NK-92 (cell line): ENCODE results near the gene TRIM17.

ENCODE experiments used
- DNase-seq: peaks from one replicate; lab custom pipeline; 2025; ENCODE audit not compliant: unreplicated experiment; lab: John Stamatoyannopoulos, UW

The TRIM17 gene

GRCh38 chr1:228381356-228381755 lies 35.3 kb downstream of the TRIM17 start:
- DNase-seq, result no peak

DNA sequence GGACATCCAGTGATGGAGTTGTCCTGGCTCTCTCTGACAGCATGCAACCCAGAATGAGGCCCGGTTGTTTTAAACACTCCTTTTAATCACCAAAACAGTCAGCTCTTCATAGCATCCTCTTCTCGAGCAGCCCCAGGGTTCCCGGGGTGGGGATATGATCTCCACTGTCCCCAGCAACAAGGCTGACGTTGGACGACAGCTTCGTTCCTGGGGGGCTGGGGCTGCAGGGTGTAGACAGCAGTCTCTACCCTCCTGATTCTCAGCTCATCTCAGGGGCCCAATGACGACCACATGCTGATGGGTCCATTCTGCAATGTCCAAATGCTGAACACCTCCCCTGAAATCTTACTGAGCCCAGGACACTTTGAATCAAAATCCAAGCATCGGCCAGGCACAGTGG lies 37.0 kb downstream of the TRIM17 start:
- DNase-seq, result no peak

- no peak for DNase-seq
These were observed 37.7 kb downstream of the TRIM17 start for GRCh38 chr1:228378873-228379460.

DNA sequence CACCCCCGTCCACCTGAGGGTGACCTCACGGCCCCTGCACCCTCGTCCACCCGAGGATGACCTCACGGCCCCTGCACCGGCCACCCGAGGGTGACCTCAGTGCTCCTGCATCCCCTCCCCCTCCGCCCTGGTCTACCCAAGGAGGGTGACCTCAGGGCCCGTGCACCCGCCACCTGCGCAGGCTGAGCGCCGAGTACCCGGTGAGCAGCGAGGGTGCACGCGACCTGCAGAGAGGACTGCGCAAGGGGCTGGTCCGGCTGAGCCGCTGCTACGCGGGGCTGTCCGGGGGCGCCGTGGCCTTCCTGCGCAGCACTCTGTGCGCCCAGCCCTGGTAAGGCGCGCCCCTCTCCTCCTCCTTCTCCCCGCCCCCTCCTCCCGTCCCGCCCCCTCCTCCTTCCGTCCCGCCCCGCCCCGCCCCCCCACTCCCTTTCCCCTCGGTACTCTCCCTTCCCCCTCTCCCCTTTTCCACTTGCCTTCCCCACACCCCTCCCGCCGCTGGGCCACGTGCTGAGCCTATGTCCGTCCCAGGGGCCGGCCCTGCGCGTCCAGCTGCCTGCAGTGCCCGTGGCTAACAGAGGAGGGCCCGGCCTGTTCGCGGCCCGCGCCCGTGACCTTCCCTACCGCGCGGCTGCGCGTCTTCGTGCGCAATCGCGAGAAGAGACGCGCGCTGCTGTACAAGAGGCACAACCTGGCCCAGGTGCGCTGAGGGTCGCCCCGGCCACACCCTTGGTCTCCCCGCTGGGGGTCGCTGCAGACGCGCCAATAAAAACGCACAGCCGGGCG lies 38.4 kb downstream of the TRIM17 start:
- no peak for DNase-seq

DNA sequence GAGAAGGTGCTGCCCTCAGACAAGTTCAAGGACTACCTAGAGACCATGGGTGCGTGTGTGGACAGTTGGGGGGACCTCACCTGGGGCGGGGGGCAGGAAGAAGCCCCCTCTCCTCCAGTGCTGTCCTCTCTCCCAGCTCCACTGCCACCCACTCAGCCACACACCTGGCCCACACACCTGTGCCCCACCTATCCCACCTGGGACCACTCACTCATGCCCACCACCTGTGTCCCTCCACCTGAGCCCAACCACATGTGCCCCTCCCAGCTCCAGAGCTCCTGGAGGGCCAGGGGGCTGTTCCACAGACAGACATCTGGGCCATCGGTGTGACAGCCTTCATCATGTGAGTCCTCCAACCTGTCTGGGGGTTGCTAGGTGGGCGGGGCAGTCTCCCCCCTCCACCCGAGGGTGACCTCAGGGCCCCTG lies 39.0 kb downstream of the TRIM17 start:
- no peak for DNase-seq

DNA sequence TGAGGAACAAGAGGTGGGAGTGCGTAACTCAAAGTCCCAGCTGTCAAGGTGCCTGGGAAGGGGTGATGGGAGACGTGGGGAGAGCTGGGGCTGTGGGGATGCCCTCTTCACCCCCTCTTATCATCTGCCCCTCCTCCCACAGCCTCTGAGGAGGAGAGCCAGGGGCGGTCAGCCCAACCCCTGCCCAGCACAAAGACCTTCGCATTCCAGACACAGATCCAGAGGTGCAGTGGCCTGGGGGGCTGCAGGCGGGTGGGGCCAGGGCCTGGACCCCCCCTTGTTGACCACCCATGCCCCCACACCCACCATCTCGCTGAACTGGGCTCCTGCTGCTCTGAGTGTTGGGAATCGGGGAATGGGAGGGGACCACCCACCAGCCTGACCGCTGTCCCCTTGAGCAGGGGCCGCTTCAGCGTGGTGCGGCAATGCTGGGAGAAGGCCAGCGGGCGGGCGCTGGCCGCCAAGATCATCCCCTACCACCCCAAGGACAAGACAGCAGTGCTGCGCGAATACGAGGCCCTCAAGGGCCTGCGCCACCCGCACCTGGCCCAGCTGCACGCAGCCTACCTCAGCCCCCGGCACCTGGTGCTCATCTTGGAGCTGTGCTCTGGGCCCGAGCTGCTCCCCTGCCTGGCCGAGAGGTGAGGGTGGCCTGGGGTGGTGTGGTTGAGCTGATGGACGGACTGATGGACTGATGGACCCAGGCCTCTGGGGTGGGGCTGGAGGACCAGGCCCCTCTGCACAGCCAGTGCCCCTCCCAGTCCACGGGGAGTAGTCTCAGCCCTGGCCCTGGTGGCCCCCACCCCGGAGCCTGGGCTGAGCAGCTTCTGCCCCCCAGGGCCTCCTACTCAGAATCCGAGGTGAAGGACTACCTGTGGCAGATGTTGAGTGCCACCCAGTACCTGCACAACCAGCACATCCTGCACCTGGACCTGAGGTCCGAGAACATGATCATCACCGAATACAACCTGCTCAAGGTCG lies 39.7 kb downstream of the TRIM17 start:
- DNase-seq, result no peak

GRCh38 chr1:228376262-228376628 lies 40.4 kb downstream of the TRIM17 start:
- DNase-seq, result no peak

GRCh38 chr1:228375578-228376261 lies 40.9 kb downstream of the TRIM17 start:
- no peak for DNase-seq

- no peak for DNase-seq
These were observed 41.7 kb downstream of the TRIM17 start for GRCh38 chr1:228374711-228375577.

DNA sequence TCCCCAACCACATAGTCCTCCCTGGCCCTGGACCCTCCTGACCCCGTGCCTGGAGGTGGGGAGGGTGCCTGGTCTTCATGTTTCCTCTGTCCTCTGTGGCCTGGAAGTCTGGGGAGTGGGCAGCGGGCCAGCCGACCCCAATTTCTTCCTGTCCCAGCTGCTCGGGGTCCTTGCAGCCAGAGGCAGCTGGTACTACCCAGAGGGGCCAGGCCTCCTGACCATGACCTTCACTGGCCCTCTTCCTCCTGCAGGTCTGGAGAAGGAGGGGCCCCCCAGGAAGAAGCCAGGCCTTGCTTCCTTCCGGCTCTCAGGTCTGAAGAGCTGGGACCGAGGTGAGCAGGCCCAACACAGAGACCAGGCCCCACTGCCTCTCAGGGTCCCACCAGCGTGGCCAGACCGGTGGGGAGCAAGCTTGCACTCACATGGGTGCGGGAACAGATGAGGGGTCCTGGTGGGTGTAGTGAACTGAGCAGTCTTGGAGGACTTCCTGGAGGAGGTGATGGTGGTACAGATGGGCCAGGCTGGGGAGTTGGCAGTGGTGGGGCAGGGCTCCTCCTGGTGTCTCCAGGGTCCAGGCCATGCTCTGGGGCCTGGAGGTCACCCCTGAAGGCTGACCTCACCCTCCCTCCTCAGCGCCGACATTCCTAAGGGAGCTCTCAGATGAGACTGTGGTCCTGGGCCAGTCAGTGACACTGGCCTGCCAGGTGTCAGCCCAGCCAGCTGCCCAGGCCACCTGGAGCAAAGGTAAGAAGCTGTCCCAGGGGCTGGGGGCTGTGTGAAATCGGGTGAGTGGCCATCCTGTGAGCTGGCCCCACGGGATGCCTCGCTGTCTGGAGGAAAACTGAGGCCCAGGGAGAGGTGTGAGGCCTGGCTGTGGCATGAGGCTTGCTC lies 42.7 kb downstream of the TRIM17 start:
- no peak for DNase-seq

DNA sequence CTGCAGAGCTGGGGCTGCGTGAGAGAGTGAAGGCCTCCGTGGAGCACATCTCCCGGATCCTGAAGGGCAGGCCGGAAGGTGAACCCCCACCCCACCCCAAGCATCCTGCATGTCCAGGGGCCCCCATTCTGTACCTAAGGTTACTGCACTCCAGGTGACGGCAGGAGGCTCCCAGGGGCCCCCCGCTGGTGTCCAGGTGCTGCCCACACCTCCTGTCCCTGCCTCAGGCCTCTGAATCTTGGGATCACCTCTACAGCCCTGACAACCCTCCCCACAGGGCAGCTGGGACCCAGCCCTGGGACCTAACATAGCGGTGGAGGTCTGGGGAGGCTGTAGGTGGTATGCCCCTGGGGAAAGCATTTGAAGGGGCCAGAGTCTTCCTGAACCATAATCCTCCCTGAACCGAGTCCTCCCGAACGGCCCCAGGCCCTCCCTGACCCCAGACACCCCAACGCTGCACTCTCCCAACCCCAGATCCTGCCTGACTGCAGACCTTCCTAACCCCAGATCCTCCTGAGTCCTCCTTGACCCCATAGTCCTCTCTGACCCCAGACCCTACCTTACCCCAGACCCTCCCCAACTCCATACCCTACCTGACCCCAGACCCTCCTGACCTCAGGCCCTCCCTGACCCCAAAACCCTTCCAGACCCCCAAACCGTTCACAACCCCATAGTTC lies 43.5 kb downstream of the TRIM17 start:
- no peak for DNase-seq

GRCh38 chr1:228372183-228373003 lies 44.3 kb downstream of the TRIM17 start:
- DNase-seq, result no peak

- no peak for DNase-seq
These were observed 44.9 kb downstream of the TRIM17 start for GRCh38 chr1:228371741-228372182.

DNA sequence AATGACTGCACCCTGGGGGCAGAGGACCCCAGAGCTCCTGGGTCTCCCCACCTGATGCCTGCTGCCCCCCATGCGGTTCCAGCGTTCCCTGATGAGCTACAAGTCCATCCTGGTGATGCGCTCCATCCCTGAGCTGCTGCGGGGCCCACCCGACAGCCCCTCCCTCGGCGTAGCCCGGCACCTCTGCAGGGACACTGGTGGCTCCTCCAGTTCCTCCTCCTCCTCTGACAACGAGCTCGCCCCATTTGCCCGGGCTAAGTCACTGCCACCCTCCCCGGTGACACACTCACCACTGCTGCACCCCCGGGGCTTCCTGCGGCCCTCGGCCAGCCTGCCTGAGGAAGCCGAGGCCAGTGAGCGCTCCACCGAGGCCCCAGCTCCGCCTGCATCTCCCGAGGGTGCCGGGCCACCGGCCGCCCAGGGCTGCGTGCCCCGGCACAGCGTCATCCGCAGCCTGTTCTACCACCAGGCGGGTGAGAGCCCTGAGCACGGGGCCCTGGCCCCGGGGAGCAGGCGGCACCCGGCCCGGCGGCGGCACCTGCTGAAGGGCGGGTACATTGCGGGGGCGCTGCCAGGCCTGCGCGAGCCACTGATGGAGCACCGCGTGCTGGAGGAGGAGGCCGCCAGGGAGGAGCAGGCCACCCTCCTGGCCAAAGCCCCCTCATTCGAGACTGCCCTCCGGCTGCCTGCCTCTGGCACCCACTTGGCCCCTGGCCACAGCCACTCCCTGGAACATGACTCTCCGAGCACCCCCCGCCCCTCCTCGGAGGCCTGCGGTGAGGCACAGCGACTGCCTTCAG lies 45.5 kb downstream of the TRIM17 start:
- no peak for DNase-seq

DNA sequence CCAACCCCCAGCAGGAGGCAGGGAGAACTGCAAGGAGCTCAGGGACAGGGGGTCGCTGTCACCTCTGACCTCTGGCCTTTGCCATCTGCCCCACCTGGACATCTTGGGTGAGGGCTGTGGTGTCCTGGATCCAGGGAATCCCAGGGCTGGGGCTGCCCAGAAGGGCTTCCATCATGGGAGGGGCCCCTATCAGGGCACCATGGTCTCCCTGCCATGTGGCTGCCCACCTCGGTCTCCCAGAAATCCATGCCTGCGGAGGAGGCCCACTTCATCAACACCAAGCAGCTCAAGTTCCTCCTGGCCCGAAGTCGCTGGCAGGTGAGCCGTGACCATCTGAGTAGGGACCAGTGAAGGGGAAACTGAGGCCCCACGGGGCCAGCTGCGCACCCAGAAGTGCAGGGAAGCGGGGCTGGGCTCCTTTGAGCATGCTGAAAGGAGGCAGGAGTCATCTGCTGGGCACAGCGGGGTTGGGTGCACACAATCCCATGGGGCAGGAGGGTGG lies 46.2 kb downstream of the TRIM17 start:
- DNase-seq, result no peak

DNA sequence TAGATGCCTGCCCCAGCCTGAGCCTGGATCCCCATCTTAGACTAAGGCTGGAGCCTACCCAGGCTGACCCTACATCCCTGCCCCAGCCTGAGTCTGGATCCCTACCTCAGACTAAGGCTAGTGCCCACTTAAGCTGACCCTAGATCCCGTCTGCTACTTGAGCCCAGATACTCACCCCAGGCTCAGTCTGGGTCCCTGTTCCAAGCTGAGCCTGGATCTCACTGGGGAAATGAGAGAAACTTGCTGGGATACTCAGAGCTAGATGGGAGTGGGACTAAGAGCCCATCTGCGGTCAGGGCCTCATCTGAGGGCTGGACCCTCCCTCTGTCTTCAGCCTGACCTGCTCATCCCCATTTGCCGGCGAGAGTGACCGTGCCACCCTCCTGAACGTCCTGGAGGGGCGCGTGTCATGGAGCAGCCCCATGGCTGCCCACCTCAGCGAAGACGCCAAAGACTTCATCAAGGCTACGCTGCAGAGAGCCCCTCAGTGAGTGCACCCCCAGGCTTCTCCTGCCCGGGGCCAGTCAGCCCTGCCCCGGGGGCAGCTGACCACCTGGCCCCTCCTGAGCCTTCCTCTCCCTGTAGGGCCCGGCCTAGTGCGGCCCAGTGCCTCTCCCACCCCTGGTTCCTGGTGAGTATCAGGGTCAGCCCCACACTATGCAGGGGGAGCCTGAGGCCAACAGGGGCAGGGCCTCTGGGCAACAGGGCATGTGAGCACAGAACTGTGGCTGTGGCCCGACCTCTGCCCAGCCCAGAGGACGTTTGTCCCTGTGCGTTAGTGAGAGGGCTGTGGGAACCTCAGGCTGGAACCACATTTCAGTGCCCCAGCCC lies 46.8 kb downstream of the TRIM17 start:
- DNase-seq, result no peak
